Muscle of arm (tissue), 12 donors: ENCODE results near the gene RPL6. TPM values are rescaled to one million over a fixed set of nuclear protein-coding genes. Genes with fewer than 3 reads are reported as not detected.
A peak's percentile ranks its signal among the peaks of the same experiment; 100 is the strongest.

Experiments used
- DNase-seq: peaks from one replicate; pipeline ENCODE4 v3.0.0-alpha.2; 2013
- polyA plus RNA-seq, 12 donors: library from polyadenylated mRNA; unstranded; fragments of 120-200 nt; gene quantifications; one replicate each; pipeline ENCODE4 v1.2.1, GENCODE V29; 2013; ENCODE audit not compliant: insufficient read length in 12 of 12

The RPL6 gene
- polyA plus RNA-seq, 12 donors: 2,055 to 3,419 (median 3,197) TPM; not detected in 1

GRCh38 chr12:112386726-112387125 is 22.7 kb downstream of the RPL6 start:
- DNase-seq: no peak

DNA sequence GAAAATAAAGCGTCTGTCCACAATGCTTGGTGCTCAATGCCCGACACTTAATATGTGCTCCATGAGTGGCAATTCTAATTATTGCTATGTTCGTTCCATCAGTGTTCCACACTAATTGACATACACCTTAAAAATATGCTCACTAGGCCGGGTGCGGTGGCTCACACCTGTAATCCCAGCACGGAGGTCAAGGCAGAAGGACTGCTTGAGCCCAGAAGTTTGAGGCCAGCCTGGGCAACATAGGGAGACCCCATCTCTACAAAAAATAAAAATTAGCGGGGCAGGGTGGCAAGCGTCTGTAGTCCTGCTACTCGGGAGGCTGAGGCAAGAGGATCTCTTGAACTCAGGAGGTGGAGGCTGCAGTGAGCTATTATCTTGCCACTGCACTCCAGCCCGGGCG is 26.5 kb downstream of the RPL6 start:
- DNase-seq: no peak

DNA sequence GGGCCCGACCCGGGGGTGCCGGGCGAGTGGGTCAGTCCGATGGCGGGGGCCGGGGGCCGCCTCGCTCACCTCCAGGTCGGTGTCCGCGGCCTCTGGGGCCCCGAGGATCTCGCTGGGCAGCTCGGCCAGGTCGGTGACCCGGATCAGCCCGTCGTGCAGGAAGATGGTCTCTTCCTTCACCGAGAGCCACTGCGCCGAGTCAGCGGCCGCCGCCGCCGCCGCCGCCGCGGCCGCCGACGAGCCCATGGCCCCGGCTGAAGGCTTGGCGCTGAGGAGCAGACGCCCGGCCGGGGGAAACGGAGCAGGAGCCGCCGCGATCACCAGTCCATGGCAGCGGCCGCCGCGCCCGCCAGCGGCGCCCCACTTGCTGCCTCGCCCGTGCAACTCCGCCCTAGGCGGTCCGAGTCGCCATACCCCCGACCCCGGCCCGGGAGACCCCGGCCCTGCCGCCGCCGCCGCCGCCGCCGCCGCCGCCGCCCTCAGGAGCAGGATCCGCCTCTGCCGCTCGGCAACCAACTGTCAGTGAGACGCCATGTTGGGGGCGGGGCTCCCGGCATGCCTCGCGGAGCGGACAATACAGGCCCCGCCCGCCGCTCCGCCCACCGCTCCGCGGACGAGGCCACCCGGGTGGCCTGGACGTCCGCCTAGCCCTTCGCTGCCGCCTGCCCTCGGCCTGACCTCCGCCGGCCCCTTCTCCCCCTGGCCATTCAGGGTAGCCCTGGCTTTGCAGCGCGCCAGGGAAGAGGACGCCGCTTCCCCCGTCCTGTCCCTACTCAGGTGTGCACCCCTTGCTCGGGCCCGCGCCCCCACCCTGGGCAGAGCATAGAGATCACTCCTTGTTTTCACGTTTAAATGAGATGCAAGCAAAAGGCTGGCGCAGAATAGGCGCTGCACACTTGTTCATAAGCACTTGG is 27.3 kb downstream of the RPL6 start, which contains the start of gene HECTD4:
Gene HECTD4, minus strand, starts transcription at position 549 of the 914 bp plus-strand sequence. Its CDS starts 303 bp downstream, at position 246.
- peak; percentile 93 for DNase-seq

GRCh38 chr12:112381406-112381882 is 28.0 kb downstream of the RPL6 start:
- no peak for DNase-seq

DNA sequence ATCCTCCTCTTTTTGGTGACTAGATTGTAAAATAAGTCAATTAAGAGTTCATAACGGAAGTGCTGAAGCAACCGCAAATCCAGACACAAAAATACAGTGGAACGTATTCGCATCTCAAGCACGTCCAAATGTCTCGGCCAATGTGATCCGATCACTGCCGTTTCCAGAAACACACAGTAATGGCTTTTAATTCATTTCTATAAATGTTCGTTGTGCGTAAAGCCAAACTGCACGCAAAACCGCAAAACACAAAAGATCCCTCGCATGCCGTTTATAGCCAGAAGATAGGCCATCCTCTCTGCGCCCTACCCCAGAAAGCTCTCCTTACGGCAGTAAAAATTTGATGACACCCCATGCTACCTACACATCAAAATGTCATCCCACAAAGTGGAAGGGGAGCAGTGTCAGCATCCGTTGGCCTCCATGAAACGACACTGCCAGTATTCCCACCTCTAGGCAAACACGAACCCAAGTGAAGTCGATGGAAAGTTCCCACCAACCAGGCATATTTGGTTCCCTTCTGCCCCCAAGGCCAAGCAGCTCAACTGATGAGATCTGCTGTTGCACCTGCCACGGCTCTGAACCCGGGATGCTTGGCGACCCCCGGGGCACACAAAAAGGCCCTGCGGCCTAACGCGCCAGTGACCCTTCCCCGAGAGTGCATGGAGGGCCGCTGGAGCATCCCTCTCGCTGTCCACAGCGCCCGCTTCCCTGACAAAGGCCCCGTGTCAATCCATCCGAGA is 28.6 kb downstream of the RPL6 start:
- no peak for DNase-seq

GRCh38 chr12:112375105-112375504 is 34.3 kb downstream of the RPL6 start:
- no peak for DNase-seq

DNA sequence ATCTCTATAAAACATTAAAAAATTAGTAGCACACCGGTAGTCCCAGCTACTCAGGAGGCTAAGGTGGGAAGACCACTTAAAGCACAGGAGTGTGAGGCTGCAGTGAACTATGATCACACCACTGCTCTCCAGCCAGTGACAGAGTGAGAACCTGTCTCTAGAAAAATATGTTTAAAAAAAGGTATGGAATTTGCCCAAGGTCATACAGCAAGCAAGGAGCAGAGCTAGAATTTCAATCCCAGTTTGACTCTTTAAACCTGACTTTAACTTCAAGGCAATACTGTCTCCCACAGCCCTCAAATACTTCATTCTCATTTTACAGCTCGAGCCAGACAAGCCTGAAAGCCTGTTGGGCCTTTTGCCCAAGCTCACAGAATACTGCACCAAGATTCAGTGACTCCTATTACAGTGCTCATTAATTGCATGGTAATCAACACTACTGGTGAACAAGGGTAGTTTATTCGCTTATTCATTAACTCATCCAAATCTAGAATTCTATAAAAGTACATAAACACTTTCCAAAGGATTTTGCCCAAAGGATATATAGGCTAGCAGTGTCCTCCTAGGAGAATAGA is 35.2 kb downstream of the RPL6 start:
- no peak for DNase-seq

GRCh38 chr12:112370868-112371510 is 38.4 kb downstream of the RPL6 start:
- no peak for DNase-seq

DNA sequence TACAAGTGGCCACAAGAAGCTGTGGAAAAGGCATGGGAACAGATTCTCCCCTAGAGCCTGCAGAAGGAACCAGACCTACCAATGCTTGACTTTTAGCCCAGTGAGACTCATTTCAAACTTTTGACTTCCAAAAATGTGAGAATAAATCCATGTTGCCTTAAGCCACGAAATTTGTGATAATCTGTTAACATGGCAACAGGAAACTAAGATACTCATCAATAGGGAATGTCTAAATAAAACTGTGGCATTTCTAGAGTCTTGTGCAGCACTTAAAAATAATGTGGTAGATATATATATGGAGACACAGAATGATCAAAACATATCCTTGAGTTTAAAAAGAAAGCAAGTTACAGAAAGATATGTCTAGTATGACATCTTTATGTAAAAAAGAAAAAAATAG is 39.2 kb downstream of the RPL6 start:
- no peak for DNase-seq

DNA sequence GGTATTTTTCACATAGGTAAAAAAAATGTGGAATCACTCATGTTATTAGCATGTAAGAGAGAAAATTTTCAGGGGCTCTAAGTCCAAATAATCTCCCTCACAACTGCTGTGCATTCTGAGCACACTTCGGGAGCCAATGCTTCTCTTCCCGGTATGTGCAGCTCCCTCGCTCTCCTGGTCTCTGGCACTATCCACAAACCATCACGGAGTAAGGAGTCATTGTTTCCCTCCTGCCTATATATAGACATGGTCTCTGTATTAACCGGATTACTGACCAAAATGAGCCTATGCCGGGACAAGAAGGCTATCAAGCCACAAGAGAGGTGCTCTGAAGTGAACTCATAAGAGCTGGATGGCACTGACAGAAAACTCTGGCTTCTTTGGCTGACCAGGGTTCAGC is 40.5 kb downstream of the RPL6 start:
- no peak for DNase-seq

DNA sequence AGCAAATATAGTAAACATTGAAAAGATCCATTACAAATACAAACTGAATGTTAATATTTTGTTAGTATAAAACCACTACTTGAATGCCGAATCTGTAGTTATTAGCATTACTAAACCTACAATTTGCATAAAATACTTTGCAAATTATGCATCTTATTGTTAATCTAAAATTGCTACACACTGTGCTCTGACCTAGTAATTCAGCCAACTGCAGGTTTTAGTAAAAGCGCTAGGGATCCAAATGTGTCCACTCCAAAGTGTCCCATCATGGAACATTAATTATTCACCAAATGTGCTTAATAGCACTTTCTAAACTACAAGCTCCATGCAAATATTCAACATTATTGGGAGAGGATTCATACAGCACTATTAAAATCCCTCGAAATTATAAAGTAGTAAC is 41.4 kb downstream of the RPL6 start:
- no peak for DNase-seq

GRCh38 chr12:112362310-112362709 is 47.1 kb downstream of the RPL6 start:
- DNase-seq: no peak

DNA sequence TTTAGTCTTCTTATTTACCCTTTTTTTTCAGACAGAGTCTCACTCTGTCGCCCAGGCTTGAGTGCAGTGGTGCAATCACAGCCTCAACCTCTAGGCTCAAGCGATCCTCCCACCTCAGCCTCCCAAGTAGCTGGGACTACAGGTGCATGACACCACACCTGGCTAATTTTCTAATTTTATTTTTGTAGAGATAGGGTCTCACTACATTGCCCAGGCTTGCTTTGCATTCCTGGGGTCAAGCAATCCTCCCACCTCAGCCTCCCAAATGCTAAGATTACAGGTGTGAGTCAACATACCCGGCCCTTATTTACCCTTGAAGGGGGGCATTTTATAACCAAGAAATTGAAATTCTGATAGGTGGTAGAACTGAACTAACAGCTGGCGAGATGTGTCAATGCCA is 48.1 kb downstream of the RPL6 start:
- no peak for DNase-seq

GRCh38 chr12:112359290-112359689 is 50.1 kb downstream of the RPL6 start:
- no peak for DNase-seq

GRCh38 chr12:112357214-112357613 is 52.2 kb downstream of the RPL6 start:
- DNase-seq: no peak

Other genes with a start within 250 kb of the RPL6 start
- 10 to 100 TPM in 11 of 12 donors, not detected in 1; 36.2 to 76.7 (median 51.3) TPM for gene HECTD4, start 27.2 kb downstream of the RPL6 start, polyA plus RNA-seq
- 100 to 1,000 TPM in 1 of 12 donors, 10 to 100 TPM in 11; 61.4 to 117 (median 68.5) TPM for gene PTPN11, start 9.3 kb upstream of the RPL6 start, polyA plus RNA-seq